ENCODE data around the gene GIMAP7.
"Not testable (repeated sequence)": the region's sequence is repeated elsewhere in the genome, so short reads cannot be mapped to it uniquely, and the experiment has no call there.

The GIMAP7 gene

DNA sequence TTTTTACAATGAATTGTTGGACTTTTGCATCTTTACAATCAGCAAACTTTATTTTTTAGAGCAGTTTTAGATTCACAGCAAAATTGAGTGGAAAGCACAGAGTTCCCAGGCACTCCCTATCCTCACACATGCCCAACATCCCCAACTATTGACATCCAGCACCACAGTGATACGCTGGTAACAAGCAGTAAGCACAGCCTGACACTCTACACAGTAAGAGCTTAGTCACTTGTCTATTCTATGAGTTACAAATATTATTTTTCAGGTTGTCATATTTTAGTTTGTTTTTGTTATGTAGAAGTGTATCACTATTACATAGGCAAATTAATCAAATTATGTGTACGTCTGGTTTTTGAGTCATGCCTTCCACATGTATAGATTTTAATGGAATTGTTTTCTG lies 27.0 kb upstream of the GIMAP7 start:
- no peak for DNase-seq (ENCODE audit: low read depth)
- no peak overlapping the region for H3K4me3 ChIP-seq (ENCODE audit: low read depth, low read length)
- TF ChIP-seq, protein P1, sequence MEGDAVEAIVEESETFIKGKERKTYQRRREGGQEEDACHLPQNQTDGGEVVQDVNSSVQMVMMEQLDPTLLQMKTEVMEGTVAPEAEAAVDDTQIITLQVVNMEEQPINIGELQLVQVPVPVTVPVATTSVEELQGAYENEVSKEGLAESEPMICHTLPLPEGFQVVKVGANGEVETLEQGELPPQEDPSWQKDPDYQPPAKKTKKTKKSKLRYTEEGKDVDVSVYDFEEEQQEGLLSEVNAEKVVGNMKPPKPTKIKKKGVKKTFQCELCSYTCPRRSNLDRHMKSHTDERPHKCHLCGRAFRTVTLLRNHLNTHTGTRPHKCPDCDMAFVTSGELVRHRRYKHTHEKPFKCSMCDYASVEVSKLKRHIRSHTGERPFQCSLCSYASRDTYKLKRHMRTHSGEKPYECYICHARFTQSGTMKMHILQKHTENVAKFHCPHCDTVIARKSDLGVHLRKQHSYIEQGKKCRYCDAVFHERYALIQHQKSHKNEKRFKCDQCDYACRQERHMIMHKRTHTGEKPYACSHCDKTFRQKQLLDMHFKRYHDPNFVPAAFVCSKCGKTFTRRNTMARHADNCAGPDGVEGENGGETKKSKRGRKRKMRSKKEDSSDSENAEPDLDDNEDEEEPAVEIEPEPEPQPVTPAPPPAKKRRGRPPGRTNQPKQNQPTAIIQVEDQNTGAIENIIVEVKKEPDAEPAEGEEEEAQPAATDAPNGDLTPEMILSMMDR (IDR thresholded peaks at IDR 0.05; ENCODE audit: insufficient read depth, low read depth, low read length, missing control alignments): no peak

GRCh38 chr7:150489782-150490181 lies 24.9 kb upstream of the GIMAP7 start:
- no peak overlapping the region for H3K4me3 ChIP-seq (ENCODE audit: low read depth, low read length)
- DNase-seq (ENCODE audit: low read depth): no peak
- TF ChIP-seq, protein P1 (IDR thresholded peaks at IDR 0.05; ENCODE audit: insufficient read depth, low read depth, low read length, missing control alignments): no peak

DNA sequence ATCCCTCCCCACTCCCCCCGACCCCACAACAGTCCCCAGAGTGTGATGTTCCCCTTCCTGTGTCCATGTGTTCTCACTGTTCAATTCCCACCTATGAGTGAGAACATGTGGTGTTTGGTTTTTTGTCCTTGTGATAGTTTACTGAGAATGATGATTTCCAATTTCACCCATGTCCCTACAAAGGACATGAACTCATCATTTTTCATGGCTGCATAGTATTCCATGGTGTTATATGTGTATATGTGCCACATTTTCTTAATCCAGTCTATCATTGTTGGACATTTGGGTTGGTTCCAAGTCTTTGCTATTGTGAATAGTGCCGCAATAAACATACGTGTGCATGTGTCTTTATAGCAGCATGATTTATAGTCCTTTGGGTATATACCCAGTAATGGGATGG lies 21.2 kb upstream of the GIMAP7 start:
- not testable (repeated sequence) for DNase-seq (ENCODE audit: low read depth)

GRCh38 chr7:150502519-150502918 lies 12.2 kb upstream of the GIMAP7 start:
- DNase-seq (ENCODE audit: low read depth): no peak
- no peak overlapping the region for H3K4me3 ChIP-seq (ENCODE audit: low read depth, low read length)
- TF ChIP-seq, protein P1 (IDR thresholded peaks at IDR 0.05; ENCODE audit: insufficient read depth, low read depth, low read length, missing control alignments): no peak

More for the DNA sequence above, 21.2 kb upstream of the GIMAP7 start:
- H3K4me3 ChIP-seq (ENCODE audit: low read depth, low read length): not testable (repeated sequence)

- DNase-seq (ENCODE audit: low read depth): no peak
- H3K4me3 ChIP-seq (ENCODE audit: low read depth, low read length): no peak overlapping the region
- TF ChIP-seq, protein P1 (IDR thresholded peaks at IDR 0.05; ENCODE audit: insufficient read depth, low read depth, low read length, missing control alignments): no peak
Observed at GRCh38 chr7:150503155-150503554, 11.5 kb upstream of the GIMAP7 start.

- TF ChIP-seq, protein P1 (IDR thresholded peaks at IDR 0.05; ENCODE audit: insufficient read depth, low read depth, low read length, missing control alignments): no peak
- DNase-seq (ENCODE audit: low read depth): no peak
- H3K4me3 ChIP-seq (ENCODE audit: low read depth, low read length): no peak overlapping the region
Observed at GRCh38 chr7:150503581-150503980, 11.1 kb upstream of the GIMAP7 start.

- no peak overlapping the region for H3K4me3 ChIP-seq (ENCODE audit: low read depth, low read length)
- TF ChIP-seq, protein P1 (IDR thresholded peaks at IDR 0.05; ENCODE audit: insufficient read depth, low read depth, low read length, missing control alignments): no peak
- no peak for DNase-seq (ENCODE audit: low read depth)
Observed at GRCh38 chr7:150507947-150508602, 6.6 kb upstream of the GIMAP7 start.
